ENCODE measurements around the gene ZNF396.

ZNF396 gene

GRCh38 chr18:35352778-35353177 is 24.4 kb downstream of the ZNF396 start:
- H3K9me3 ChIP-seq (ENCODE audit: control insufficient read depth, low read length), result peaks cover 10% of the 10 kb centered on the region
- no peak for DNase-seq (ENCODE audit: low read depth)
- H3K4me3 ChIP-seq (ENCODE audit: low read length), result no peak overlapping the region
- no peak overlapping the region for H3K9ac ChIP-seq (ENCODE audit: low read length)
- H3K4me1 ChIP-seq (ENCODE audit: control insufficient read depth, insufficient read depth, low read length), result no peaks in the 10 kb centered on the region
- no peaks in the 10 kb centered on the region for H3K27me3 ChIP-seq (replicated peaks; ENCODE audit: control insufficient read depth, insufficient read depth, low read length)
- H3K36me3 ChIP-seq (ENCODE audit: control insufficient read depth, insufficient read depth, low read length, severe bottlenecking), result no peaks in the 10 kb centered on the region

GRCh38 chr18:35352283-35352682 is 24.9 kb downstream of the ZNF396 start:
- DNase-seq (ENCODE audit: low read depth), result no peak
- Histone ChIP-seq H3K4me1 (ENCODE audit: control insufficient read depth, insufficient read depth, low read length) (no peaks in the 10 kb centered on the region), H3K27me3 (replicated peaks; ENCODE audit: control insufficient read depth, insufficient read depth, low read length) (no peaks in the 10 kb centered on the region), H3K4me3 (ENCODE audit: low read length) (no peak overlapping the region), H3K9ac (ENCODE audit: low read length) (no peak overlapping the region), H3K36me3 (ENCODE audit: control insufficient read depth, insufficient read depth, low read length, severe bottlenecking) (no peaks in the 10 kb centered on the region), H3K9me3 (ENCODE audit: control insufficient read depth, low read length) (peaks cover 10% of the 10 kb centered on the region)

- H3K9me3 ChIP-seq (ENCODE audit: control insufficient read depth, low read length), result peaks cover 10% of the 10 kb centered on the region
- H3K4me1 ChIP-seq (ENCODE audit: control insufficient read depth, insufficient read depth, low read length), result peaks cover 17% of the 10 kb centered on the region
- no peak overlapping the region for H3K4me3 ChIP-seq (ENCODE audit: low read length)
- H3K27me3 ChIP-seq (replicated peaks; ENCODE audit: control insufficient read depth, insufficient read depth, low read length), result no peaks in the 10 kb centered on the region
- DNase-seq (ENCODE audit: low read depth), result peak; percentile 90
- H3K9ac ChIP-seq (ENCODE audit: low read length), result no peak overlapping the region
- no peaks in the 10 kb centered on the region for H3K36me3 ChIP-seq (ENCODE audit: control insufficient read depth, insufficient read depth, low read length, severe bottlenecking)
Measured at GRCh38 chr18:35348001-35348400, 29.1 kb downstream of the ZNF396 start.

- H3K4me3 ChIP-seq (ENCODE audit: low read length), result peak overlapping the region; percentile 94
- no peaks in the 10 kb centered on the region for H3K9me3 ChIP-seq (ENCODE audit: control insufficient read depth, low read length)
- peak overlapping the region; percentile 62 for H3K9ac ChIP-seq (ENCODE audit: low read length)
- DNase-seq (ENCODE audit: low read depth), result no peak
- no peaks in the 10 kb centered on the region for H3K27me3 ChIP-seq (replicated peaks; ENCODE audit: control insufficient read depth, insufficient read depth, low read length)
- H3K4me1 ChIP-seq (ENCODE audit: control insufficient read depth, insufficient read depth, low read length), result peaks cover 23% of the 10 kb centered on the region
- H3K36me3 ChIP-seq (ENCODE audit: control insufficient read depth, insufficient read depth, low read length, severe bottlenecking), result no peaks in the 10 kb centered on the region
Measured at GRCh38 chr18:35345950-35346349, 31.2 kb downstream of the ZNF396 start.

GRCh38 chr18:35345460-35345921 is 31.6 kb downstream of the ZNF396 start:
- Histone ChIP-seq H3K36me3 (ENCODE audit: control insufficient read depth, insufficient read depth, low read length, severe bottlenecking) (peaks cover 3% of the 10 kb centered on the region), H3K9me3 (ENCODE audit: control insufficient read depth, low read length) (no peaks in the 10 kb centered on the region), H3K27me3 (replicated peaks; ENCODE audit: control insufficient read depth, insufficient read depth, low read length) (no peaks in the 10 kb centered on the region), H3K9ac (ENCODE audit: low read length) (peak overlapping the region; percentile 62), H3K4me1 (ENCODE audit: control insufficient read depth, insufficient read depth, low read length) (peaks cover 23% of the 10 kb centered on the region), H3K4me3 (ENCODE audit: low read length) (peak overlapping the region; percentile 94)
- DNase-seq (ENCODE audit: low read depth), result no peak

- H3K4me3 ChIP-seq (ENCODE audit: low read length), result peak overlapping the region; percentile 94
- H3K9ac ChIP-seq (ENCODE audit: low read length), result peak overlapping the region; percentile 98
- DNase-seq (ENCODE audit: low read depth), result no peak
- H3K4me1 ChIP-seq (ENCODE audit: control insufficient read depth, insufficient read depth, low read length), result peaks cover 23% of the 10 kb centered on the region
- H3K27me3 ChIP-seq (replicated peaks; ENCODE audit: control insufficient read depth, insufficient read depth, low read length), result no peaks in the 10 kb centered on the region
- H3K9me3 ChIP-seq (ENCODE audit: control insufficient read depth, low read length), result no peaks in the 10 kb centered on the region
- H3K36me3 ChIP-seq (ENCODE audit: control insufficient read depth, insufficient read depth, low read length, severe bottlenecking), result peaks cover 9% of the 10 kb centered on the region
Measured at GRCh38 chr18:35344736-35345459, 32.2 kb downstream of the ZNF396 start.

- no peaks in the 10 kb centered on the region for H3K27me3 ChIP-seq (replicated peaks; ENCODE audit: control insufficient read depth, insufficient read depth, low read length)
- DNase-seq (ENCODE audit: low read depth), result peak; percentile 99
- H3K9ac ChIP-seq (ENCODE audit: low read length), result peak within 1 kb of the TSS; percentile 98
- H3K36me3 ChIP-seq (ENCODE audit: control insufficient read depth, insufficient read depth, low read length, severe bottlenecking), result peaks cover 16% of the 10 kb centered on the region
- no peaks in the 10 kb centered on the region for H3K9me3 ChIP-seq (ENCODE audit: control insufficient read depth, low read length)
- peak within 1 kb of the TSS; percentile 94 for H3K4me3 ChIP-seq (ENCODE audit: low read length)
- peaks cover 23% of the 10 kb centered on the region for H3K4me1 ChIP-seq (ENCODE audit: control insufficient read depth, insufficient read depth, low read length)
Measured at GRCh38 chr18:35343936-35344735, 33.0 kb downstream of the ZNF396 start, which contains the start of gene ZNF24. Gene ZNF24, minus strand, starts transcription at chr18:35344420. Its CDS starts 3,770 bp downstream, at chr18:35340650.

GRCh38 chr18:35343488-35343935 is 33.6 kb downstream of the ZNF396 start:
- no peak for DNase-seq (ENCODE audit: low read depth)
- H3K36me3 ChIP-seq (ENCODE audit: control insufficient read depth, insufficient read depth, low read length, severe bottlenecking), result peaks cover 23% of the 10 kb centered on the region
- H3K4me3 ChIP-seq (ENCODE audit: low read length), result peak overlapping the region; percentile 94
- H3K4me1 ChIP-seq (ENCODE audit: control insufficient read depth, insufficient read depth, low read length), result peaks cover 23% of the 10 kb centered on the region
- peak overlapping the region; percentile 98 for H3K9ac ChIP-seq (ENCODE audit: low read length)
- no peaks in the 10 kb centered on the region for H3K9me3 ChIP-seq (ENCODE audit: control insufficient read depth, low read length)
- H3K27me3 ChIP-seq (replicated peaks; ENCODE audit: control insufficient read depth, insufficient read depth, low read length), result no peaks in the 10 kb centered on the region

GRCh38 chr18:35337286-35337685 is 39.9 kb downstream of the ZNF396 start:
- H3K9ac ChIP-seq (ENCODE audit: low read length), result no peak overlapping the region
- peaks cover 85% of the 10 kb centered on the region for H3K36me3 ChIP-seq (ENCODE audit: control insufficient read depth, insufficient read depth, low read length, severe bottlenecking)
- no peak for DNase-seq (ENCODE audit: low read depth)
- H3K9me3 ChIP-seq (ENCODE audit: control insufficient read depth, low read length), result no peaks in the 10 kb centered on the region
- no peak overlapping the region for H3K4me3 ChIP-seq (ENCODE audit: low read length)
- H3K27me3 ChIP-seq (replicated peaks; ENCODE audit: control insufficient read depth, insufficient read depth, low read length), result no peaks in the 10 kb centered on the region
- H3K4me1 ChIP-seq (ENCODE audit: control insufficient read depth, insufficient read depth, low read length), result peaks cover 5% of the 10 kb centered on the region

- H3K4me3 ChIP-seq (ENCODE audit: low read length), result no peak overlapping the region
- H3K36me3 ChIP-seq (ENCODE audit: control insufficient read depth, insufficient read depth, low read length, severe bottlenecking), result peaks cover 93% of the 10 kb centered on the region
- peaks cover 4% of the 10 kb centered on the region for H3K9me3 ChIP-seq (ENCODE audit: control insufficient read depth, low read length)
- H3K27me3 ChIP-seq (replicated peaks; ENCODE audit: control insufficient read depth, insufficient read depth, low read length), result no peaks in the 10 kb centered on the region
- no peak for DNase-seq (ENCODE audit: low read depth)
- no peak overlapping the region for H3K9ac ChIP-seq (ENCODE audit: low read length)
- peaks cover 5% of the 10 kb centered on the region for H3K4me1 ChIP-seq (ENCODE audit: control insufficient read depth, insufficient read depth, low read length)
Measured at GRCh38 chr18:35335866-35336265, 41.3 kb downstream of the ZNF396 start.

GRCh38 chr18:35334821-35335220 is 42.3 kb downstream of the ZNF396 start:
- H3K36me3 ChIP-seq (ENCODE audit: control insufficient read depth, insufficient read depth, low read length, severe bottlenecking), result peaks cover 83% of the 10 kb centered on the region
- peaks cover 5% of the 10 kb centered on the region for H3K4me1 ChIP-seq (ENCODE audit: control insufficient read depth, insufficient read depth, low read length)
- H3K4me3 ChIP-seq (ENCODE audit: low read length), result no peak overlapping the region
- no peaks in the 10 kb centered on the region for H3K27me3 ChIP-seq (replicated peaks; ENCODE audit: control insufficient read depth, insufficient read depth, low read length)
- peak; percentile 41 for DNase-seq (ENCODE audit: low read depth)
- H3K9ac ChIP-seq (ENCODE audit: low read length), result no peak overlapping the region
- H3K9me3 ChIP-seq (ENCODE audit: control insufficient read depth, low read length), result peaks cover 4% of the 10 kb centered on the region
